Inferior parietal cortex (tissue), 1 donor: Measurements from ENCODE around the gene GET3.
"Not testable (repeated sequence)": the region's sequence is repeated elsewhere in the genome, so short reads cannot be mapped to it uniquely, and the experiment has no call there.

Experiments used
- DNase-seq: peaks from one replicate; pipeline ENCODE4 v3.0.0-alpha.2; 2016; ENCODE audit errors: extremely low spot score

Gene GET3

GRCh38 chr19:12715929-12716328, 21.4 kb upstream of the GET3 start:
- DNase-seq = no peak

GRCh38 chr19:12720296-12720695, 17.0 kb upstream of the GET3 start:
- no peak for DNase-seq

- DNase-seq = peak; percentile 13
Observed at GRCh38 chr19:12720851-12721655, 16.2 kb upstream of the GET3 start.

GRCh38 chr19:12721656-12722565, 15.4 kb upstream of the GET3 start:
- peak; percentile 4 for DNase-seq

- DNase-seq = peak; percentile 100
Observed at GRCh38 chr19:12722566-12723380, 14.5 kb upstream of the GET3 start.

GRCh38 chr19:12723381-12723640, 14.0 kb upstream of the GET3 start:
- no peak for DNase-seq

- peak; percentile 68 for DNase-seq
Observed at GRCh38 chr19:12723641-12724426, 13.5 kb upstream of the GET3 start, which contains the start of gene TNPO2. TSS of gene TNPO2 (minus strand) at chr19:12723932. CDS start at chr19:12720977, 2,955 bp downstream.

- not testable (repeated sequence) for DNase-seq
Observed at GRCh38 chr19:12725612-12726011, 11.7 kb upstream of the GET3 start.

GRCh38 chr19:12726988-12727316, 10.3 kb upstream of the GET3 start:
- no peak for DNase-seq

- no peak for DNase-seq
Observed at GRCh38 chr19:12727745-12728433, 9.4 kb upstream of the GET3 start.

- no peak for DNase-seq
Observed at GRCh38 chr19:12730064-12730463, 7.2 kb upstream of the GET3 start.

GRCh38 chr19:12731337-12731736, 6.0 kb upstream of the GET3 start:
- no peak for DNase-seq

- no peak for DNase-seq
Observed at GRCh38 chr19:12733369-12734214, 3.7 kb upstream of the GET3 start.

GRCh38 chr19:12737835-12738351, 596 bp downstream of the GET3 start:
- DNase-seq = no peak

GRCh38 chr19:12745166-12745897, 8.0 kb downstream of the GET3 start:
- no peak for DNase-seq

GRCh38 chr19:12748489-12748888, 11.2 kb downstream of the GET3 start:
- no peak for DNase-seq

- DNase-seq = no peak
Observed at GRCh38 chr19:12749938-12750521, 12.7 kb downstream of the GET3 start.

- DNase-seq = no peak
Observed at GRCh38 chr19:12750851-12751250, 13.6 kb downstream of the GET3 start.

GRCh38 chr19:12751635-12752034, 14.3 kb downstream of the GET3 start, which contains the start of gene BEST2:
TSS of gene BEST2 (plus strand) at chr19:12751791. CDS start at chr19:12752593, 802 bp downstream.
- DNase-seq = no peak
